Spleen (tissue), 11 donors: ENCODE data around the gene MAGI2. TPM values are rescaled to one million over a fixed set of nuclear protein-coding genes. Genes with fewer than 3 reads are reported as not detected.

ENCODE experiments used
- DNase-seq: peaks from one replicate; pipeline ENCODE4 v3.0.0-alpha.2; 2020
- H3K27ac ChIP-seq, 8 donors: fragments of 200-600 bp; sonication (generic) in 7 of 8; 1 replicate in 4 of 8; 2 replicates in 4 of 8; pipeline versions ENCODE4 v1.5.0 to v1.8.0; 2016 to 2021; ENCODE audit warnings: inconsistent platforms in 4 of 8, mild to moderate bottlenecking in 4 of 8, moderate library complexity in 1 of 8
- H3K27me3 ChIP-seq, 7 donors: fragments of 200-600 bp; sonication (generic) in 6 of 7; replicated peaks in 1 of 7; 1 replicate in 4 of 7; 2 replicates in 3 of 7; pipeline versions ENCODE4 v1.5.0 to v1.8.0; 2016 to 2021; ENCODE audit warnings: inconsistent platforms in 3 of 7, mild to moderate bottlenecking in 1 of 7
- H3K36me3 ChIP-seq, 6 donors: fragments of 200-600 bp; sonication (generic) in 5 of 6; 1 replicate in 4 of 6; 2 replicates in 2 of 6; pipeline versions ENCODE4 v1.5.0 to v1.8.0; 2016 to 2021; ENCODE audit warnings: inconsistent platforms in 2 of 6
- H3K4me1 ChIP-seq, 6 donors: fragments of 200-600 bp; sonication (generic) in 5 of 6; 1 replicate in 3 of 6; 2 replicates in 3 of 6; pipeline versions ENCODE4 v1.5.0 to v1.8.0; 2016 to 2021; ENCODE audit warnings: inconsistent platforms in 3 of 6
- H3K4me3 ChIP-seq, 8 donors: fragments of 200-600 bp; sonication (generic) in 7 of 8; 1 replicate in 4 of 8; 2 replicates in 4 of 8; pipeline versions ENCODE4 v1.5.0 to v1.8.0; 2016 to 2021; ENCODE audit warnings: inconsistent platforms in 4 of 8, mild to moderate bottlenecking in 4 of 8, moderate library complexity in 2 of 8
- H3K9me3 ChIP-seq, 8 donors: fragments of 200-600 bp; sonication (generic) in 7 of 8; 1 replicate in 4 of 8; 2 replicates in 4 of 8; pipeline versions ENCODE4 v1.5.0 to v1.8.0; 2016 to 2021; ENCODE audit warnings: inconsistent platforms in 4 of 8
- POLR2A ChIP-seq, 3 donors: fragments of 450-650 bp; IDR thresholded peaks; one replicate each; pipeline ENCODE4 v1.5.1; 2017; ENCODE audit warnings: antibody characterized with exemption in 3 of 3, mild to moderate bottlenecking in 1 of 3
- POLR2AphosphoS5 ChIP-seq, 3 donors: sonication (generic); formaldehyde crosslinking; IDR thresholded peaks; one replicate each; pipeline ENCODE4 v1.5.1; 2017; ENCODE audit warnings: antibody characterized with exemption in 3 of 3
- WGBS, 5 donors: extraction: QIAGEN DNeasy Blood & Tissue Kit in 3 of 5; methylation state at CpG; one replicate each; pipeline versions ENCODE4 v1.1.5 to v1.1.7; 2013 to 2018; 5-methylcytosine and 5-hydroxymethylcytosine counted together
- intact Hi-C: fragments of 100-400 bp; cut with DNase I; formaldehyde crosslinking; loops from one replicate; pipeline ENCODE4 v1.15.0; 2023; ENCODE audit warnings: low total_unique reads
- polyA plus RNA-seq, 3 donors: library from polyadenylated mRNA; stranded (reverse); fragments of 200-250 nt; gene quantifications; one replicate each; pipeline ENCODE4 v1.2.1, GENCODE V29; 2013
- total RNA-seq, 7 donors: library from RNA; depleted of rRNA in 3 of 7; stranded (reverse); fragments of >200 nt in 3 of 7; fragmentation: NEBNext Ultra II Directional in 4 of 7; extraction: Animal tissue kit (Norgen Biotek cat#: 25700) in 4 of 7; gene quantifications; one replicate each; pipeline versions ENCODE4 v1.1.0 to v1.2.1, GENCODE V29; 2016 to 2021
- TF ChIP-seq, protein P1 (sequence below), 11 experiments: fragments of 200-600 bp in 7 of 11; fragments of 450-650 bp in 4 of 11; sonication (generic) in 4 of 11; IDR thresholded peaks in 8 of 11; conservative IDR thresholded peaks in 3 of 11; 1 replicate in 7 of 11; 2 replicates in 4 of 11; pipeline versions ENCODE4 v1.4.0 to v1.8.0; 2016 to 2021; ENCODE audit warnings: antibody characterized with exemption in 11 of 11, inconsistent platforms in 4 of 11, mild to moderate bottlenecking in 1 of 11
- donor health status: healthy with polysubstance abuse.
- donor health status: DM: no; HTN: no; CAD: no; lungs with moderate emphysema.
- donor health status: DM: no; HTN: no; CAD: no.
- donor health status: Bipolar disorder and iron deficiency.
- donor health status: healthy.
- donor health status: DM: no; HTN: no; CAD: no.
- donor health status: DM: yes; HTN: yes; CAD: no.

MAGI2 gene
- total and polyA plus RNA-seq, 10 donors = 0.74 to 18.1 (median 11.1) TPM

DNA sequence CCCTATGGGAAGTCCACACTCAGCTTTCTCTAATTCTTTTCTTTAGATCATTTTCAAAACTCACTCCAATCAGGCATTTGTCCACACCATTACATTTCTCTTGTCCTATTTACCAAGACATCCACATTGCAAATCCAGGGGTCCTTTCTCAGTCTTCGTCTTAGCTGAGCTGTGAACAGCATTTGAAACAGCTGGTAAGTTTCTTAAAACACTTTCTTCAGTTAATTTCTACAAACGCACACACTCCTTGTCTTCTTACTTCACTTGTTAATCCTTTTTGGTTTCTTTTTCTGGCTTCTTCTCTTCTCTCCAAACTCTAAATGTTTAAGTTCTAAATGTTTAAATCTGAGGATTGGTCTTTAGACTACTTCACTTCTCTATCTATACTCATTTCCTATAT lies 885.6 kb downstream of the MAGI2 start:
- Histone ChIP-seq H3K27me3 (no peaks in the 10 kb centered on the region), H3K4me3 (no peak overlapping the region), H3K9me3 (no peaks in the 10 kb centered on the region), H3K27ac (no peak overlapping the region), H3K36me3 (no peaks in the 10 kb centered on the region), H3K4me1 (no peaks in the 10 kb centered on the region)
- intact Hi-C loops = no loop called here
- DNase-seq = no peak
- TF ChIP-seq, protein P1, sequence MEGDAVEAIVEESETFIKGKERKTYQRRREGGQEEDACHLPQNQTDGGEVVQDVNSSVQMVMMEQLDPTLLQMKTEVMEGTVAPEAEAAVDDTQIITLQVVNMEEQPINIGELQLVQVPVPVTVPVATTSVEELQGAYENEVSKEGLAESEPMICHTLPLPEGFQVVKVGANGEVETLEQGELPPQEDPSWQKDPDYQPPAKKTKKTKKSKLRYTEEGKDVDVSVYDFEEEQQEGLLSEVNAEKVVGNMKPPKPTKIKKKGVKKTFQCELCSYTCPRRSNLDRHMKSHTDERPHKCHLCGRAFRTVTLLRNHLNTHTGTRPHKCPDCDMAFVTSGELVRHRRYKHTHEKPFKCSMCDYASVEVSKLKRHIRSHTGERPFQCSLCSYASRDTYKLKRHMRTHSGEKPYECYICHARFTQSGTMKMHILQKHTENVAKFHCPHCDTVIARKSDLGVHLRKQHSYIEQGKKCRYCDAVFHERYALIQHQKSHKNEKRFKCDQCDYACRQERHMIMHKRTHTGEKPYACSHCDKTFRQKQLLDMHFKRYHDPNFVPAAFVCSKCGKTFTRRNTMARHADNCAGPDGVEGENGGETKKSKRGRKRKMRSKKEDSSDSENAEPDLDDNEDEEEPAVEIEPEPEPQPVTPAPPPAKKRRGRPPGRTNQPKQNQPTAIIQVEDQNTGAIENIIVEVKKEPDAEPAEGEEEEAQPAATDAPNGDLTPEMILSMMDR (IDR thresholded peaks at IDR 0.05 in 8 of 11, conservative IDR thresholded peaks at IDR 0.05 in 3 of 11) = no peak
- TF ChIP-seq POLR2A (IDR thresholded peaks at IDR 0.05) = no peak
- no peak for TF ChIP-seq POLR2AphosphoS5 (IDR thresholded peaks at IDR 0.05)
- 69 to 85% (median 76%) methylated on average over 2 of the region's 2 CpGs for WGBS, 5 donors

GRCh38 chr7:78565784-78566183 lies 887.7 kb downstream of the MAGI2 start:
- no peaks in the 10 kb centered on the region for H3K36me3 ChIP-seq
- TF ChIP-seq POLR2A (IDR thresholded peaks at IDR 0.05) (no peak), POLR2AphosphoS5 (IDR thresholded peaks at IDR 0.05) (no peak)
- TF ChIP-seq, protein P1 (IDR thresholded peaks at IDR 0.05 in 8 of 11, conservative IDR thresholded peaks at IDR 0.05 in 3 of 11) = no peak
- 57 to 66% (median 62%) methylated on average over 5 of the region's 5 CpGs for WGBS, 5 donors
- DNase-seq = no peak
- intact Hi-C loops = no loop called here
- no peak overlapping the region for H3K27ac ChIP-seq
- H3K9me3 ChIP-seq = no peaks in the 10 kb centered on the region
- no peaks in the 10 kb centered on the region for H3K27me3 ChIP-seq
- no peak overlapping the region for H3K4me3 ChIP-seq
- no peaks in the 10 kb centered on the region for H3K4me1 ChIP-seq

DNA sequence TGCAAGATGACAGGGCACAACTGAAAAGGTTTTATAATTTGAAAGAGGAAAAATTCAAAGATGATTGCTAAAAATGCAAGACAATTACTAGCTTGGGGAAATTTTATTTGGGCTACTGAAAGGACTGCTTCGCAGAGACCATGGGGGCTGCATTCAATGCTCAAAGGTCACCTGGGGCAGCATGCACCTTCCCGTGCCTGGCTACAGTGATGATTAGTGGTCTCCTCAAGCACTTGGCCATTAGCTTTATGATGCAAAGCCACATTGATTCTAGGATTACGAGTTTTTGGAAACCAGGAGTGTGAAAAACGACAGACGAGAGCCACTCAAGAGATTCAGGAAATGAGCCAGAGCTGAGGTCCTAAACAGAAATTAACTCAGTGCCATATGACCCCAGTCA lies 890.3 kb downstream of the MAGI2 start:
- Histone ChIP-seq H3K27me3 (no peaks in the 10 kb centered on the region), H3K4me3 (no peak overlapping the region), H3K27ac (no peak overlapping the region), H3K9me3 (no peaks in the 10 kb centered on the region), H3K36me3 (no peaks in the 10 kb centered on the region), H3K4me1 (no peaks in the 10 kb centered on the region)
- WGBS, 5 donors = 59 to 77% (median 66%) methylated on average over 5 of the region's 5 CpGs
- no peak for DNase-seq
- TF ChIP-seq POLR2A (IDR thresholded peaks at IDR 0.05) (no peak), POLR2AphosphoS5 (IDR thresholded peaks at IDR 0.05) (no peak)
- TF ChIP-seq, protein P1 (IDR thresholded peaks at IDR 0.05 in 8 of 11, conservative IDR thresholded peaks at IDR 0.05 in 3 of 11) = no peak
- intact Hi-C loops = no loop called here

GRCh38 chr7:78562191-78562590 lies 891.3 kb downstream of the MAGI2 start:
- no peak overlapping the region for H3K4me3 ChIP-seq
- no peak overlapping the region for H3K27ac ChIP-seq
- H3K27me3 ChIP-seq = no peaks in the 10 kb centered on the region
- no peaks in the 10 kb centered on the region for H3K9me3 ChIP-seq
- no peaks in the 10 kb centered on the region for H3K4me1 ChIP-seq
- DNase-seq = no peak
- no peaks in the 10 kb centered on the region for H3K36me3 ChIP-seq
- TF ChIP-seq POLR2AphosphoS5 (IDR thresholded peaks at IDR 0.05) = no peak
- no peak for TF ChIP-seq POLR2A (IDR thresholded peaks at IDR 0.05)
- intact Hi-C loops = no loop called here

GRCh38 chr7:78558566-78558965 lies 894.9 kb downstream of the MAGI2 start:
- Histone ChIP-seq H3K9me3 (no peaks in the 10 kb centered on the region), H3K27ac (no peak overlapping the region), H3K4me1 (no peaks in the 10 kb centered on the region), H3K4me3 (no peak overlapping the region), H3K27me3 (no peaks in the 10 kb centered on the region), H3K36me3 (no peaks in the 10 kb centered on the region)
- WGBS, 5 donors = 54 to 76% (median 62%) methylated on average over 3 of the region's 3 CpGs
- DNase-seq = no peak
- intact Hi-C loops = no loop called here
- TF ChIP-seq POLR2AphosphoS5 (IDR thresholded peaks at IDR 0.05) = no peak
- TF ChIP-seq POLR2A (IDR thresholded peaks at IDR 0.05) = no peak
- TF ChIP-seq, protein P1 (IDR thresholded peaks at IDR 0.05 in 8 of 11, conservative IDR thresholded peaks at IDR 0.05 in 3 of 11) = no peak
